PC-3 (cell line): Measurements from ENCODE around the gene SGMS1.

Source experiments
- CTCF ChIP-seq: fragments of 300-600 bp; sonication (generic); conservative IDR thresholded peaks from 2 replicates; pipeline ENCODE4 v1.5.1; 2017; ENCODE audit warnings: antibody characterized with exemption, low read depth, mild to moderate bottlenecking, low read length
- EZH2phosphoT487 ChIP-seq: fragments of 300-600 bp; sonication (generic); IDR thresholded peaks from 2 replicates; pipeline ENCODE4 v1.6.1; 2018; ENCODE audit warnings: mild to moderate bottlenecking, antibody characterized with exemption, low read length, borderline replicate concordance

- TF ChIP-seq CTCF: no peak
- no peak for TF ChIP-seq EZH2phosphoT487
Measured at GRCh38 chr10:50322077-50322476, 301.7 kb downstream of the SGMS1 start.
